HG03025 (cell line): ENCODE results near the gene MYO7A.

ENCODE experiments used
- ATAC-seq: cut with Tn5 transposase; IDR thresholded peaks from one replicate; pipeline ENCODE4 v1.9.1; 2021; ENCODE audit warnings: mild to moderate bottlenecking, moderate library complexity; ENCODE audit not compliant: unreplicated experiment, low FRiP score

The MYO7A gene

GRCh38 chr11:77208535-77208934 lies 80.5 kb downstream of the MYO7A start:
- no peak for ATAC-seq

DNA sequence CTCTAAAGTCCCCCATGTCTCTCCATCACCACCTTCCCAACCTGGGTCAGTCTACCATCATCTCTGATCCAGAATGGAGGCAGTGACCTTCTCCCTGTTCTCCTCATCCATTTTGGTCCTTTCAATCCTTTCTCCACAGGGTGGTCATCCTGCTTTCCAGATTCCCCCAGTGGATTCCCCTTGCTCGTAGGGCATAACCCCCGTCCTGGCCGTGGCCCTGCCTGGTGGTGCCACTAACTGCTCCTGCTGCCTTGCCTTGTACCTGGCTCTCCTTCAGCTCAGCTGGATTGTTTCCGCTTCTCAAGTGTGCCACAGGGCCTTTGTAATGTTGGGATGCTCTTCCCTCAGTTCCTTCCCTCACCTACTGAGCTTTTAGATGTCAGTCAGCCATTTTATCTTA lies 81.6 kb downstream of the MYO7A start:
- no peak for ATAC-seq

- no peak for ATAC-seq
These were observed 83.0 kb downstream of the MYO7A start for GRCh38 chr11:77211040-77211451.

GRCh38 chr11:77211594-77212251 lies 83.7 kb downstream of the MYO7A start:
- no peak for ATAC-seq

GRCh38 chr11:77212314-77213007 lies 84.4 kb downstream of the MYO7A start:
- no peak for ATAC-seq

GRCh38 chr11:77213029-77213579 lies 85.1 kb downstream of the MYO7A start:
- ATAC-seq: no peak

- ATAC-seq: no peak
These were observed 85.8 kb downstream of the MYO7A start for GRCh38 chr11:77213589-77214428.

GRCh38 chr11:77214557-77214956 lies 86.5 kb downstream of the MYO7A start:
- ATAC-seq: no peak

- no peak for ATAC-seq
These were observed 87.1 kb downstream of the MYO7A start for GRCh38 chr11:77215106-77215505.

GRCh38 chr11:77217156-77217555 lies 89.1 kb downstream of the MYO7A start:
- no peak for ATAC-seq

DNA sequence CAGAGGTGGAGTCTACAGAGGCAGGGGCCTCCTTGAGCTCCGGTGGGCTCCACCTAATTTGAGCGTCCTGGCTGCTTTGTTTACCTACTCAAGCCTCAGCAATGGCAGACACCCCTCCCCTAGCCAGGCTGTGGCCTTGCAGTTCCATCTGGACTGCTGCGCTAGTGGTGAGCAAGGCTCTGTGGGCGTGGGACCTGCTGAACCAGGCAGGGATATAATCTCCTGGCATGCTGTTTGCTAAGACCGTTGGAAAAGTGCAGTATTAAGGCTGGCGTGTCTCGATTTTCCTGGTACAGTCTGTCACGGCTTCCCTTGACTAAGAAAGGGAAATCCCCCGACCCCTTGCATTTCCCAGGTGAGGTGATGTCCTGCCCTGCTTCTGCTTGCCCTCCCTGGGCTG lies 95.8 kb downstream of the MYO7A start:
- no peak for ATAC-seq

GRCh38 chr11:77230878-77231605 lies 103.0 kb downstream of the MYO7A start:
- no peak for ATAC-seq

DNA sequence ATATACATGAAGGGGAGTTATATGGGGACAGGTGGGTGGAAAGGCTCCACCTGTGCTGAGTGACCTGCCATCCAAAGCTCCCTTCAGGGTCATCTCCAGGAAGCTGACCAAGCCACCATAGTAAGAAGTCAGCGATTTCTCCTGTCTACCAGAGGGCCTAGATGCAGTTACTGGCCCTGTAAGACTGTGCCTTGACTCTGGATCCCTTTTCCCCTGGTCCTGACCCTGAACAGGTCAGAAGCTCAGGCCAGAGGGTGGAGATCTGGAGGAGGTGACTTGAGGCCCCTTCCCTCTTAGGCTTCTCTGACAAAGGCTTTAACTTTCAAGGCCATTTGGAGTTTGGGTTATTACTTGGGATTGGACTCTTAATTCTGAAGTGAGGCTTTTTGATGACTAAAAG lies 103.8 kb downstream of the MYO7A start:
- ATAC-seq: no peak

DNA sequence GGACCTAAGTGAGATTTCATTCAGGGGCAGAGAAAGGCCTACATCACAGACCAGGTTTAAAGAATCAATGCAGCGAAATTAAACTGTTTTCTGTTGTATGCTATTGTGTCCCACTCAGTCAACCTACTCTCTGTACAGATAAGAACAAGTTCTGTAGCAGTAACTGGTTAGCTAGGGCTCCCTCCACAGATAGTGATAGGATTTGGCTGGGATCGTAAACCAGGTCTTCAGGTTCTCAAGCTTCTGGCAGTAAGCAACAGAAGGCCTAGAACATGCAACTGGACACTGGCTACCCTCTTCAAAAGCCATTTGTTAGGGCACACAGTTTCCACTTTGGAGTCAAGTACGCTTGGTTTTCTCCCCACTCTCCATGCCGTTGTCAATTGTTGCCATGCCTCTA lies 104.2 kb downstream of the MYO7A start:
- ATAC-seq: no peak

- no peak for ATAC-seq
These were observed 105.0 kb downstream of the MYO7A start for GRCh38 chr11:77233011-77233410.

GRCh38 chr11:77236901-77237300 lies 108.9 kb downstream of the MYO7A start:
- ATAC-seq: no peak

- ATAC-seq: no peak
These were observed 116.4 kb downstream of the MYO7A start for GRCh38 chr11:77244277-77245027.

DNA sequence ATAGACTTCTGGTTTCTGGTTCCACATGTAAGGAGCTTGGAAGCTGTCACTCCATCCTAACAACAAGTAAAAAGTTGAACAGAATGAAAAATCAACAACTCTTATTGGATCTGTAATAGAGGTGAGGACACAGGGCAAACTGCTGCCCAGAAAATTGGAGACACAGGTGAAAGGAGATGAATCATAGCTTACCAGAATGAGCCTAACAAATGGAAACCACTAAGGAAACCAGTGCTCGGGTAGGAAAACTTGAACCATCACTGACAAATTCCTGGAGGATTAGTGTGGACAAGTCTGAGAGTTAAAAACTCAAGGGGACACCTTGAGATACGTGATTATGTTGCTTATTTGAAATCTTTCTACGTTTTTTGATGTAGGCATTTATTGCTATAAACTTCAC lies 121.4 kb downstream of the MYO7A start:
- ATAC-seq: no peak

GRCh38 chr11:77250881-77251640 lies 123.0 kb downstream of the MYO7A start:
- no peak for ATAC-seq
